IMR-90 (cell line): Measurements from ENCODE around the gene SOX11. TPM values are rescaled to one million over a fixed set of nuclear protein-coding genes. Genes with fewer than 3 reads are reported as not detected.

ENCODE experiments used
- ATAC-seq: fragments of 200-7000 bp; cut with Tn5 transposase; 2 replicates; pipeline ENCODE4 v1.9.1; 2020; ENCODE audit warnings: low read depth, mild to moderate bottlenecking, moderate library complexity
- BruUV-seq: library from RNA; stranded (reverse); fragments of 400-500 nt; replicated peaks from 2 replicates; lab custom pipeline; 2021; lab: Mats Ljungman, UMichigan
- CTCF ChIA-PET: fragments of 300-600 bp; formaldehyde crosslinking; extraction: SDS; loops from one replicate; lab custom pipeline; 2021; ENCODE audit warnings: antibody characterized with exemption; lab: Yijun Ruan, JAX
- POLR2A ChIA-PET: fragments of 300-600 bp; sonication (Branson Sonifier 250); formaldehyde crosslinking; loops from one replicate; lab custom pipeline; 2022; ENCODE audit warnings: antibody characterized with exemption; ENCODE audit not compliant: unreplicated experiment; lab: Charles Lee
- DNase-seq: peaks from one replicate; pipeline ENCODE4 v3.0.0; 2013
- H2AFZ ChIP-seq: replicated peaks from 2 replicates; pipeline ENCODE3; 2013; ENCODE audit warnings: low read length, mild to moderate bottlenecking; ENCODE audit not compliant: poor library complexity
- H2AK5ac ChIP-seq: 2 replicates; pipeline ENCODE4 v1.6.1; 2013; ENCODE audit warnings: low read depth, low read length, inconsistent platforms
- H2AK9ac ChIP-seq: replicated peaks from 2 replicates; pipeline ENCODE3; 2013; ENCODE audit warnings: mild to moderate bottlenecking, low read depth, low read length, moderate library complexity; ENCODE audit not compliant: poor library complexity
- H2BK120ac ChIP-seq: 2 replicates; pipeline ENCODE4 v1.6.1; 2013; ENCODE audit warnings: low read depth, low read length, inconsistent platforms
- H2BK15ac ChIP-seq: 3 replicates; pipeline ENCODE4 v1.6.1; 2013; ENCODE audit warnings: low read depth, low read length, inconsistent platforms
- H2BK20ac ChIP-seq: 2 replicates; pipeline ENCODE4 v1.6.1; 2013; ENCODE audit warnings: low read depth, mild to moderate bottlenecking, inconsistent platforms, low read length, moderate library complexity
- H2BK5ac ChIP-seq: 2 replicates; pipeline ENCODE4 v1.6.1; 2013; ENCODE audit warnings: mild to moderate bottlenecking, low read depth, low read length, inconsistent platforms; ENCODE audit not compliant: poor library complexity, severe bottlenecking
- H3K14ac ChIP-seq: replicated peaks from 2 replicates; pipeline ENCODE4 v1.6.1; 2013; ENCODE audit warnings: low read depth, low read length, inconsistent platforms
- H3K18ac ChIP-seq: 2 replicates; pipeline ENCODE4 v1.6.1; 2013; ENCODE audit warnings: low read depth, low read length, control low read depth
- H3K23ac ChIP-seq: 2 replicates; pipeline ENCODE4 v1.6.1; 2013; ENCODE audit warnings: low read depth, low read length, inconsistent platforms
- H3K27ac ChIP-seq: 2 replicates; pipeline ENCODE4 v1.5.1; 2013; ENCODE audit warnings: mild to moderate bottlenecking, control low read depth, low read length; ENCODE audit not compliant: insufficient read depth
- H3K27me3 ChIP-seq: 2 replicates; pipeline ENCODE4 v1.6.1; 2013; ENCODE audit warnings: low read length; ENCODE audit not compliant: control insufficient read depth, insufficient read depth
- H3K36me3 ChIP-seq: 2 replicates; pipeline ENCODE4 v1.6.1; 2013; ENCODE audit warnings: low read length, mixed read lengths; ENCODE audit not compliant: control insufficient read depth, insufficient read depth
- H3K4ac ChIP-seq: 2 replicates; pipeline ENCODE4 v1.6.1; 2013; ENCODE audit warnings: low read depth, low read length, inconsistent platforms
- H3K4me1 ChIP-seq: 2 replicates; pipeline ENCODE4 v1.6.1; 2013; ENCODE audit warnings: low read length, mixed read lengths; ENCODE audit not compliant: control insufficient read depth, insufficient read depth
- H3K4me2 ChIP-seq: 2 replicates; pipeline ENCODE4 v1.6.1; 2013; ENCODE audit warnings: low read depth, mild to moderate bottlenecking, control low read depth, low read length, moderate library complexity
- H3K4me3 ChIP-seq: 2 replicates; pipeline ENCODE4 v1.5.1; 2013; ENCODE audit warnings: low read depth, mild to moderate bottlenecking, control low read depth, low read length, moderate library complexity; ENCODE audit not compliant: insufficient read depth
- H3K56ac ChIP-seq: 2 replicates; pipeline ENCODE4 v1.6.1; 2013; ENCODE audit warnings: low read length, inconsistent platforms; ENCODE audit not compliant: insufficient read depth; ENCODE audit errors: extremely low read depth
- H3K79me1 ChIP-seq, 2 experiments: 2 replicates each; pipeline ENCODE4 v1.6.1; 2013; ENCODE audit warnings: low read length in 2 of 2, inconsistent platforms in 1 of 2, low read depth in 1 of 2
- H3K9ac ChIP-seq: 2 replicates; pipeline ENCODE4 v1.6.1; 2013; ENCODE audit warnings: low read depth, low read length, control low read depth
- H3K9me1 ChIP-seq: 2 replicates; pipeline ENCODE4 v1.6.1; 2013; ENCODE audit warnings: low read length, inconsistent platforms; ENCODE audit not compliant: insufficient read depth
- H3K9me3 ChIP-seq: 2 replicates; pipeline ENCODE4 v1.6.1; 2013; ENCODE audit warnings: low read length; ENCODE audit not compliant: control insufficient read depth, insufficient read depth
- H4K20me1 ChIP-seq: 2 replicates; pipeline ENCODE4 v1.6.1; 2013; ENCODE audit warnings: low read length, inconsistent platforms; ENCODE audit not compliant: insufficient read depth
- H4K5ac ChIP-seq: 2 replicates; pipeline ENCODE4 v1.6.1; 2013; ENCODE audit warnings: mild to moderate bottlenecking, low read depth, low read length, control low read depth
- H4K8ac ChIP-seq, 2 experiments: 2 replicates each; pipeline ENCODE4 v1.6.1; 2013; ENCODE audit warnings: low read depth in 2 of 2, low read length in 2 of 2, control low read depth in 1 of 2, inconsistent platforms in 1 of 2
- H4K91ac ChIP-seq: 2 replicates; pipeline ENCODE4 v1.6.1; 2013; ENCODE audit warnings: low read depth, low read length, inconsistent platforms; ENCODE audit not compliant: insufficient read depth
- NFE2L2 ChIP-seq: fragments of 150-350 bp; IDR thresholded peaks from 2 replicates; pipeline ENCODE4 v1.6.1; 2016; ENCODE audit warnings: low read depth, mild to moderate bottlenecking, low read length
- WGBS, 2 experiments: methylation state at CpG; one replicate each; pipeline versions ENCODE4 v1.1.5 to v1.1.7; 2013; ENCODE audit warnings: missing lambda C conversion rate in 2 of 2; ENCODE audit not compliant: insufficient read length in 1 of 2; ENCODE audit errors: extremely low coverage in 2 of 2; 5-methylcytosine and 5-hydroxymethylcytosine counted together
- dilution Hi-C: fragments of 300-500 bp; cut with HindIII; formaldehyde crosslinking; loops from one replicate; pipeline ENCODE4 v1.14.3; 2018; ENCODE audit warnings: low sequenced_read_pairs; ENCODE audit not compliant: unreplicated experiment
- in situ Hi-C: fragments of 300-500 bp; cut with MboI; formaldehyde crosslinking; loops from 3 replicates; pipeline ENCODE4 v1.14.3; 2019; ENCODE audit warnings: low sequenced_read_pairs, inconsistent platforms, mixed read lengths
- intact Hi-C: fragments of 100-400 bp; cut with micrococcal nuclease; formaldehyde crosslinking; loops from 2 replicates; pipeline ENCODE4 v1.10.0; 2022
- polyA plus RNA-seq, 3 experiments: library from polyadenylated mRNA; depleted of rRNA; stranded (reverse); fragments of >200 nt; gene quantifications; 2 replicates each; pipeline ENCODE4 v1.2.3, GENCODE V29; 2012; ENCODE audit warnings: low replicate concordance in 1 of 3
- total RNA-seq: library from RNA; depleted of rRNA; stranded (reverse); fragments of >200 nt; gene quantifications from 2 replicates; pipeline ENCODE4 v1.2.3, GENCODE V29; 2012

SOX11 gene
- total and polyA plus RNA-seq, 2 of the 4 experiments (the other 2 are of a cell fraction): 1.9 to 2.2 TPM

GRCh38 chr2:5710615-5711014 lies 18.4 kb downstream of the SOX11 start:
- no peak overlapping the region for H3K56ac ChIP-seq

More at GRCh38 chr2:5710615-5711014, 18.4 kb downstream of the SOX11 start:
- 100% methylated on average over 1 of the region's 6 CpGs; no CpG with 5 or more reads in 1 of the 2 experiments for WGBS, 2 experiments
- H3K27me3 ChIP-seq: peaks cover 8% of the 10 kb centered on the region
- no peak overlapping the region for H2AK5ac ChIP-seq
- no peak overlapping the region for H2AK9ac ChIP-seq
- no peak for DNase-seq
- in situ Hi-C loops: no loop called here
- dilution Hi-C loops: no loop called here
- no peaks in the 10 kb centered on the region for H3K36me3 ChIP-seq
- no peak overlapping the region for H2BK15ac ChIP-seq
- ChIA-PET POLR2A (no interaction called here), CTCF (no interaction called here)
- H3K4me2 ChIP-seq: no peak overlapping the region
- intact Hi-C loops: no loop called here
- no peak overlapping the region for H3K27ac ChIP-seq
- no peak overlapping the region for H3K14ac ChIP-seq
- no peaks in the 10 kb centered on the region for H3K4me1 ChIP-seq
- H3K4me3 ChIP-seq: no peak overlapping the region
- H3K23ac ChIP-seq: no peak overlapping the region
- H4K5ac ChIP-seq: no peak overlapping the region
- BruUV-seq: no TSS peak
- TF ChIP-seq NFE2L2: no peak
- H3K18ac ChIP-seq: no peak overlapping the region
- no peak overlapping the region for H2AFZ ChIP-seq
- no peak overlapping the region for H3K4ac ChIP-seq
- H2BK20ac ChIP-seq: no peak overlapping the region
- H3K9ac ChIP-seq: no peak overlapping the region
- H3K9me1 ChIP-seq: no peaks in the 10 kb centered on the region
- ATAC-seq: no peak
- no peak overlapping the region for H2BK5ac ChIP-seq
- no peaks in the 10 kb centered on the region for H3K9me3 ChIP-seq
- no peak overlapping the region for H4K8ac ChIP-seq
- H3K79me1 ChIP-seq: no peaks in the 10 kb centered on the region
- H4K20me1 ChIP-seq: no peaks in the 10 kb centered on the region
- H4K91ac ChIP-seq: no peak overlapping the region
- no peak overlapping the region for H2BK120ac ChIP-seq
